Activated CD8-positive, alpha-beta memory T cell treated with anti-CD3 and anti-CD28 coated beads for 1 hour (primary cell): ENCODE measurements around the gene SPP2.

Source experiments
- DNase-seq, 2 donors: peaks; one replicate each; pipeline ENCODE4 v3.0.0-alpha.2; 2020; ENCODE audit warnings: low read depth in 1 of 2; ENCODE audit errors: extremely low read depth in 1 of 2

The SPP2 gene

GRCh38 chr2:234091432-234091879 lies 41.0 kb downstream of the SPP2 start:
- DNase-seq, result no peak

GRCh38 chr2:234091883-234092282 lies 41.4 kb downstream of the SPP2 start:
- no peak for DNase-seq

- no peak for DNase-seq
Observed at GRCh38 chr2:234092344-234092743, 41.8 kb downstream of the SPP2 start.

- no peak for DNase-seq
Observed at GRCh38 chr2:234095301-234095700, 44.8 kb downstream of the SPP2 start.

GRCh38 chr2:234096164-234096563 lies 45.7 kb downstream of the SPP2 start:
- DNase-seq, result no peak

DNA sequence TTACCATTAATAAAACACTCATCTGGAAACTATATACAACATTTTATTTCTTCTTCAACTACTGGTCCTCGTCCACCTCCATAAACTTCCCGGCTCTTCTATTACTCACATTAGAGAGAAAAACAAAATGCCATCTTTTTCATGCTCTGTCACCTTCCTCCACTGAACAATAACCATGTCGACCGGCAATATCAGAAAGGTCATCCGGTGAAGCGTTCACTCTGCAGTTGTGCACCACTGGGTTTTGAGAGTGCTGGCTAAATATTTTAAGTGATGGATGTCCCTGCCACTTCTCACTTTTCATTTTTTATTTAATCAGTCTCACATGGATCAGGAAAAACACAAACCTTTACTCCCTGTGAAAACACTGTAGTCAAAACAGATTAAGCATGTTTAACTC lies 48.2 kb downstream of the SPP2 start:
- DNase-seq, result no peak

- DNase-seq, result no peak
Observed at GRCh38 chr2:234099266-234099665, 48.8 kb downstream of the SPP2 start.

DNA sequence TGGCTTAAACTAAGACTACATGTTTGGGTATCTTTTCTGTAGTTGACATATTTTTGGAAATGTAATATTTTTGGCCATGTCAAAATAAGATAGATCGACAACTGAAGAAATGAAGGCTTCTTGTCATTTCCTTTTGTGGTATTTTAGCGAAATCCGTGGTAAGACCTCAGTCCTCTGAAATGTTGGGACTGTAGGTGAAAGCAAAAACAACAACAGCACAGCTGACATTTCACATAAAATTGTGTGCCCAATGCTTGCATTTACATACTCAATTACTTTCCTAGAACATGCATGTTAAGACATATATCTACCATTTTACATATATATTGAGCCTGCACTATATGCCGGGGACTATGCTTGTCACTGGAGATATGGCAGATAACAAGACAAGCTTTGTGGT lies 50.2 kb downstream of the SPP2 start:
- no peak for DNase-seq

GRCh38 chr2:234102112-234102511 lies 51.6 kb downstream of the SPP2 start:
- no peak for DNase-seq

DNA sequence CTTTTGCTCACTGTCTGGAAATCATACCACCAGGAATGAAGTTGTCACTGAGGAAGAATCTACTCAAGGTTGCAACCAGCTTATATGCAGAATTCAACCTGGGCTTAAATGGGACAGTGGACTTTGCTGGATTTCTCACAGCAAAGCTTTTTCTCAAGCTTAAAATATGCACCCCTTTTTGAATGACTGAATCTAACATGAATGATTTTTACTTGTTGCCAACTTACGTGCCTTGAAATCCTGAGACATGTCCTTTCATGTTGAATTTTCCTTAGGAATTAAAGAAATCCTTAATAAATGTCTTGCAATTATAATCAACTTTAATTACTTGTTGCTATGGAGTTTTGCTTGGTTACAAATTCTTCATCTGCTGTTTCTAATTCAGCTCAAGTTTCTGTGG lies 57.4 kb downstream of the SPP2 start:
- DNase-seq, result no peak

DNA sequence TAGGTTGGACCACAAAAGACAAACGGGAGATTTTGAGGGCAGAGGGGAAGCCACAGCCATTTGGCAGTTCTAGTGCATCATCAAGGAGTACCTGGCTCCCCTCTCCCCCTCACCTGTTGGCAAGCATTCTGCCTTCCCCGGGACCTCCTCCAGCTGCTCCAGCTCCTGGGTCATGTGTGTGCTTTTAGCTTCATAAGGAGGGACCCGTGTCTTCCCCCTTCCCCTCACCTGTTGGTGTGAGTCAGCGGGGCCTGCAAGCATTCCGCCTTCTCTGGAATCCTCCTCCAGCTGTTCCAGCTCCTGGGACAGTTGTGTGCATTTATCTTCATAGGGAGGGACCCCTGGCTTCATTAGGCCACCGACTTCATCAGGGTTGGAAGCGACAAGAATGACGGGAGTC lies 58.8 kb downstream of the SPP2 start:
- DNase-seq, result no peak

GRCh38 chr2:234110219-234110618 lies 59.7 kb downstream of the SPP2 start:
- DNase-seq, result no peak

- no peak for DNase-seq
Observed at GRCh38 chr2:234111523-234111922, 61.0 kb downstream of the SPP2 start.

- DNase-seq, result no peak
Observed at GRCh38 chr2:234116010-234116409, 65.5 kb downstream of the SPP2 start.

- no peak for DNase-seq
Observed at GRCh38 chr2:234121999-234122398, 71.5 kb downstream of the SPP2 start.

- DNase-seq, result no peak
Observed at GRCh38 chr2:234125451-234126145, 75.1 kb downstream of the SPP2 start.

DNA sequence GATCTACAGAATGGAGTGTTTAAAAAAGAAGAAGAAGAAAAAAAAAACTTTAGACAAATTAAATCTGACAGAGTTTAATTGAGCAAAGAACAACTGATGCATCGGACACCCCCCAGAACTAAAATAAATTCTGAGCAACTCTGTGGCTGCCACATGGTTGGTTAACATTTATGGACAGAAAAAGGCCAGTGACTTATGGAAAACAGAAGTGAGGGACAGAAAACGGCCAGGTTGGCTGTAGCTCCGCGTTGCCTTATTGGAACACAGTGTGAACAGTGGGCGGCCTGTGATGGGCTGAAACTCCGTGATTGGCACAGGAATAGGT lies 75.6 kb downstream of the SPP2 start:
- no peak for DNase-seq
